ENCODE data around the gene MMRN2. TPM values are rescaled to one million over a fixed set of nuclear protein-coding genes. Genes with fewer than 3 reads are reported as not detected.

Gene MMRN2, protein sequence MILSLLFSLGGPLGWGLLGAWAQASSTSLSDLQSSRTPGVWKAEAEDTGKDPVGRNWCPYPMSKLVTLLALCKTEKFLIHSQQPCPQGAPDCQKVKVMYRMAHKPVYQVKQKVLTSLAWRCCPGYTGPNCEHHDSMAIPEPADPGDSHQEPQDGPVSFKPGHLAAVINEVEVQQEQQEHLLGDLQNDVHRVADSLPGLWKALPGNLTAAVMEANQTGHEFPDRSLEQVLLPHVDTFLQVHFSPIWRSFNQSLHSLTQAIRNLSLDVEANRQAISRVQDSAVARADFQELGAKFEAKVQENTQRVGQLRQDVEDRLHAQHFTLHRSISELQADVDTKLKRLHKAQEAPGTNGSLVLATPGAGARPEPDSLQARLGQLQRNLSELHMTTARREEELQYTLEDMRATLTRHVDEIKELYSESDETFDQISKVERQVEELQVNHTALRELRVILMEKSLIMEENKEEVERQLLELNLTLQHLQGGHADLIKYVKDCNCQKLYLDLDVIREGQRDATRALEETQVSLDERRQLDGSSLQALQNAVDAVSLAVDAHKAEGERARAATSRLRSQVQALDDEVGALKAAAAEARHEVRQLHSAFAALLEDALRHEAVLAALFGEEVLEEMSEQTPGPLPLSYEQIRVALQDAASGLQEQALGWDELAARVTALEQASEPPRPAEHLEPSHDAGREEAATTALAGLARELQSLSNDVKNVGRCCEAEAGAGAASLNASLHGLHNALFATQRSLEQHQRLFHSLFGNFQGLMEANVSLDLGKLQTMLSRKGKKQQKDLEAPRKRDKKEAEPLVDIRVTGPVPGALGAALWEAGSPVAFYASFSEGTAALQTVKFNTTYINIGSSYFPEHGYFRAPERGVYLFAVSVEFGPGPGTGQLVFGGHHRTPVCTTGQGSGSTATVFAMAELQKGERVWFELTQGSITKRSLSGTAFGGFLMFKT
- total RNA-seq: 2.4 and 3.0 TPM in 2 replicates

DNA sequence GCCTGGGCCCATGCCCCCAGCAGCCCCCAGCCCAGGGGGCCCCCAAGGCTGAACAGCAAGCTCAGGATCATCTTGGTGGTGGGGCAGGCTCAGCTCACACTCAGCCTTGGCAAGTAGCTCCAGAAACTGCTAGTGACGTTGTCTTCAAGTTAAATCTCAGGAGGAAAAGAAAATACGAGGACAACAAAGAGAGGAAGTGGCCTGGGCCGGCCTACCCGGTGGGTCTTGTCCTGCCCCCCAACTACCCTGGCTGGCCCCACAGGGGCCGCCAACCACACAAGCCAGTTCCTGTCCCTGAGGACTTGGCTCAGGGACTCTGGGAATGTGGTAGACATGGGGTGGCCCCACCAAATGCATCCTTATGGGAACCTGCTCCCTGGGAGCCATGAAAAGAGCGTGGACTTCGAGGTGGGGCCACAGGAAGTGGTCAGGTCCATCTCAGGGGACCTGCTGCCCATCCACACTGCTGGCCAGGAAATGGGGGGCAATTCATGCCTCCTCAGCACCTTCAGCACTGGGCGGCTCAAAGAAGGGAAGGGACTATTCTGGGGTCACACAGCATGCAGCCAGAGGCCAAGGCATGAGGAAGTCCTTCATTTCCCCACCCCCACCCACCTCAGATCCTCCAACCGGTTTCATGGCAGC, at the start of gene MMRN2:
Gene MMRN2 (minus strand): TSS at position 145 of the 645 bp plus-strand sequence. CDS start 74 bp downstream, at position 71.

DNA sequence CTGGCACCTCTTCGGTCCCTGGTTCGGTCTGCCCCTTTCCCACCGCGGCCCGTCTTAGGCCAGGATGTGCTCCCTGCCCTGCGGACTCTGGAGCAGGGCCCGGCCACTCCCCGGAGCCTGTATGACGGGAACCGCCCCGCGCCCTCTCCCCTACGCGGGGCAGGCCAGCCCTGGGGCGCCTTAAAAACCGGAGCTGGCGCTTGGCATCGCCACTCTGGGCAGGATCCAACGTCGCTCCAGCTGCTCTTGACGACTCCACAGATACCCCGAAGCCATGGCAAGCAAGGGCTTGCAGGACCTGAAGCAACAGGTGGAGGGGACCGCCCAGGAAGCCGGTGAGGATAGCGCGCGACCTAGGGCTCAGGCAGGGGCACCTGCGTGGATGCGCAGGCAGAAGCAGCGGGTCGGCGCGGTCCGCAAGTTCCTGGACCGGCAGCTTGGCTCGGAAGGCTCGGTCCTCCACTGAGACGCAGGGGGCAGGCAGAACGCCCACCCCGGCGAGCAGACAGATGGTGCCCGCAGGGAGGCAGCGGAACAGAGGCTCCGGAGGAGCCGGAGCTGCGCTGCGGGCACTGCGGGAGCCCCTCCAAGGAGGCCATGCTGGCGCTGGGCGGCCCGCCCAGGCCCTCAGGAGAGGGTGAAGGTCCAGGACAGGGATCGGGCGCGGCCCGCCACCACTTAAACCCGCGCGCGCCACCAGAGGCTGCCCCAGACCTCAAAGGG, 11.0 kb upstream of the MMRN2 start, which contains the start of gene ADIRF:
Gene ADIRF (plus strand): TSS at position 212 of the 723 bp plus-strand sequence. CDS start 63 bp downstream, at position 275.

DNA sequence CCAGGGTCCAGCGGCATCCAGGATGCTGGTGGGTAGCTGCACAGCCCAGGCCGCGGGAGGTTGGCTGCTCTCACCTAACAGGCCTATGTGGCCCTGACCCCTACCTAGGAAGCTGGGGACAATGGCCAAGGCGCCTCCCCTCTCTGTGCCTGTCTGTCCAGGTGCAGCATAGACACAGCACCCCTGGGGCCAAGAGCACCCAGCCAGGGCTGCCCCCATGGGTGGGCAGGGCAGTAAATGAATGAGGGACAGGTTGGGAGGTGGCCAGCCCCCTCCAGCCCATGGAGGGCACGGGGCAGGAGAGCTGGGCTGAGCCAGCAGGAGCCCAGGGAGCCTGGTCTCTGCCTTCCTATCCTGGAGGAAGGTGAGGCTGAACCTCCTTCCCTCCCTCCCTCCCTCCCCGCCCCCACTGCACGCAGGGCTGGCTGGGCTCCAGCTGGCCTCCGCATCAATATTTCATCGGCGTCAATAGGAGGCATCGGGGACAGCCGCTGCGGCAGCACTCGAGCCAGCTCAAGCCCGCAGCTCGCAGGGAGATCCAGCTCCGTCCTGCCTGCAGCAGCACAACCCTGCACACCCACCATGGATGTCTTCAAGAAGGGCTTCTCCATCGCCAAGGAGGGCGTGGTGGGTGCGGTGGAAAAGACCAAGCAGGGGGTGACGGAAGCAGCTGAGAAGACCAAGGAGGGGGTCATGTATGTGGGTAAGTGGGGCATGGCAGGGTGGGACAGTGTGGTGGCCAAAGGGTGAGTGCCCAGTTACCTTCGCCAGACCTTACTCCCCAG, 893 bp upstream of the MMRN2 start, which contains the start of gene SNCG:
Gene SNCG (plus strand): TSS at position 484 of the 785 bp plus-strand sequence. CDS start 99 bp downstream, at position 583.

Other genes with a start within 250 kb of the MMRN2 start
- 63.7 and 69.8 TPM in 2 replicates for gene BMPR1A, start 201.0 kb downstream of the MMRN2 start, total RNA-seq
- gene SNCG, start 984 bp upstream of the MMRN2 start, total RNA-seq: 1.8 and 3.3 TPM in 2 replicates
- 1.3 and 1.5 TPM in 2 replicates for gene ADIRF, start 10.9 kb upstream of the MMRN2 start, total RNA-seq
- gene FAM25A, start 62.7 kb upstream of the MMRN2 start, total RNA-seq: not detected in 2 replicates
- gene GLUD1, start 137.2 kb upstream of the MMRN2 start, total RNA-seq: 161 and 209 TPM in 2 replicates
- 23.8 and 33.2 TPM in 2 replicates for gene SHLD2, start 137.6 kb upstream of the MMRN2 start, total RNA-seq